SW480 (cell line): ENCODE measurements around the gene DCLRE1B.
"Not testable (repeated sequence)": the region's sequence is repeated elsewhere in the genome, so short reads cannot be mapped to it uniquely, and the experiment has no call there.

Experiments
- DNase-seq: peaks from one replicate; pipeline ENCODE4 v3.0.0-alpha.2; 2016; ENCODE audit warnings: low spot score

Gene DCLRE1B

GRCh38 chr1:113948151-113948550 lies 43.0 kb downstream of the DCLRE1B start:
- not testable (repeated sequence) for DNase-seq

DNA sequence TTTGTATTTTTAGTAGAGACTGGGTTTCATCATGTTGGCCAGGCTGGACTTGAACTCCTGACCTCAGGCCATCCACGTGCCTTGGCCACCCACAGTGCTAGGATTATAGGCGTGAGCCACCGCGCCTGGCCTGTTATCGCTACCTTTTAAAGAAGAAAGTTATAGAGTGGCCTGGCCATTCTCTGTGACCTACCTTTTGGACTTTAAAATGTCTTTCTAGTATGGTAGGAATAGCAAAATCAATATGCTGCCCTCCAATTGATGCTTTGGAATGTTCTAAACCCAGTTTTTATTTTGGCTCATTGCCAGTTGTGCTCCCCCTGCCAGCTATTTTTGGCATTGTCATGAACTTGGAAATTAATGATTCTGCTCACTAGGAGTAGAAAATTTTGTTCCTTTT lies 43.9 kb downstream of the DCLRE1B start:
- no peak for DNase-seq

- no peak for DNase-seq
These were observed 45.8 kb downstream of the DCLRE1B start for GRCh38 chr1:113950908-113951307.

DNA sequence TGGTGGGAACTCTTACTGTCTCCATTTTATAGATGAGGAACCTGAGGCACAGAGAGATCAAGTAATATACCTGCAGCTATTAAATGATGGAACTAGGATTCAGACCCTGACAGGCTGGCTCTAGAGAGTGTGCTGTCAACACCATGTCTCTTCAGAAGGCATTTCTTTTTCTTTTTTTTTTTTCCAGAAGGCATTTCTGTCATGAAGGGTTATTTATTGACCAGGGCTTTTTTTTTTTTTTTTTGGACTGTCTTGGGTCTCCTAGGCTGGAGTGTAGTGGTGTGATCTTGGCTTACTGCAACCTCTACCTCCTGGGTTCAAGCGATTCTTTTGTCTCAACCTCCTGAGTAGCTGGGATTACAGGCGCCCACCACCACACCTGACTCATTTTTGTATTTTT lies 46.6 kb downstream of the DCLRE1B start:
- no peak for DNase-seq

- no peak for DNase-seq
These were observed 52.9 kb downstream of the DCLRE1B start for GRCh38 chr1:113957984-113958383.

GRCh38 chr1:113958691-113959090 lies 53.6 kb downstream of the DCLRE1B start:
- DNase-seq = no peak

DNA sequence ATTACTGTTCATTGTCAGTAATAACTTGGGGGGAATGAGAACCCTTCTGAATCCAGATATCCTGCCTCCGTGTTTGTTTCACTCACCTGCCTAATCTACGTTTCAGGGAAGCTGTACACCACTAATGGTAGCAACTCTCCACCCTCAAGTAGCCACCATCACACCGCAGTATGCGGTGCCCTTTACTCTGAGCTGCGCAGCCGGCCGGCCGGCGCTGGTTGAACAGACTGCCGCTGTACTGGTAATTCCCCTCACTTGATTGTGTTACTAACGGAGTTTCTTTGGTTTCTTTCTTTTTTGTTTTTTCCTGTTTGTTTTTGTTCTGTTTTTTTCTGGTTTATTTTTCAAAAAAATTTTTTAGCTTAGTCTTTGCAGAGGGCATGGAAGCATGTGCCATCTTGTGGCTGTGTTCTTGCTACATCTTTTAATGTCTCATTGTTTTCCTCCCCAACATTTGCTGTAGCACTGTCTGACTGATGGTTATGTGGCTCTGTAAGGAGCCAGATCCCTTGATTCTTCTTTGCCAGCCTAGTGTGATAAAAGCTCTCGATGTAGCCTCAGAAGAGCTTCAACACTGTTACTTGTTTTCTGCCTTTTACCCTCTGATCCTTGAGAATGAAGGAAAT lies 58.3 kb downstream of the DCLRE1B start:
- DNase-seq = no peak
